HepG2 (cell line): Measurements from ENCODE around the gene SMAP1. TPM values are rescaled to one million over a fixed set of nuclear protein-coding genes. Genes with fewer than 3 reads are reported as not detected.
A peak's percentile ranks its signal among the peaks of the same experiment; 100 is the strongest.

Experiments used
- BHLHE40 ChIP-seq: IDR thresholded peaks from 2 replicates; pipeline ENCODE4 v1.6.1; 2011; ENCODE audit warnings: low read length, improper control_type of control experiment
- ELF4 ChIP-seq: sonication (generic); formaldehyde crosslinking; IDR thresholded peaks from 2 replicates; pipeline ENCODE4 v1.5.0; 2020; ENCODE audit warnings: missing genetic modification reagents, mild to moderate bottlenecking, moderate library complexity, borderline replicate concordance
- TP53 ChIP-seq: sonication (generic); formaldehyde crosslinking; conservative IDR thresholded peaks from 2 replicates; pipeline ENCODE4 v1.4.0; 2020; ENCODE audit warnings: missing genetic modification reagents
- ZFX ChIP-seq: sonication (generic); formaldehyde crosslinking; IDR thresholded peaks from 2 replicates; pipeline ENCODE4 v1.4.0; 2020; ENCODE audit warnings: mild to moderate bottlenecking, low read depth, missing genetic modification reagents, moderate library complexity
- ZNF619 ChIP-seq: sonication (generic); formaldehyde crosslinking; IDR thresholded peaks from 2 replicates; pipeline ENCODE4 v1.4.0; 2020; ENCODE audit warnings: mild to moderate bottlenecking, missing genetic modification reagents
- ZNF747 ChIP-seq: sonication (generic); formaldehyde crosslinking; IDR thresholded peaks from 2 replicates; pipeline ENCODE4 v1.8.1; 2023; ENCODE audit warnings: missing genetic modification reagents, mild to moderate bottlenecking, borderline replicate concordance
- polyA plus RNA-seq, 8 experiments: library from polyadenylated mRNA; depleted of rRNA in 3 of 8; stranded (reverse) in 7 of 8; unstranded in 1 of 8; fragments of >200 nt; fragmentation: Illumina TruSeq in 4 of 8; extraction: Trizol in 4 of 8; gene quantifications; 2 replicates each; pipeline versions ENCODE4 v1.2.1 to v1.2.3, GENCODE V29; 2011 to 2016; ENCODE audit warnings: low read depth in 4 of 8, missing spikeins in 1 of 8, mixed read lengths in 1 of 8; ENCODE audit not compliant: insufficient read depth in 1 of 8
- total RNA-seq, 5 experiments: library from RNA; depleted of rRNA; stranded (reverse); fragments of >200 nt; fragmentation: Illumina TruSeq; extraction: Trizol; gene quantifications; 2 replicates each; pipeline ENCODE4 v1.2.3, GENCODE V29; 2016; ENCODE audit warnings: low read depth in 1 of 5
- TF ChIP-seq, protein P1 (sequence below): sonication (generic); formaldehyde crosslinking; IDR thresholded peaks from 2 replicates; pipeline ENCODE4 v1.4.0; 2020; ENCODE audit warnings: missing genetic modification reagents
- TF ChIP-seq, protein P2 (sequence below): sonication (generic); formaldehyde crosslinking; IDR thresholded peaks from 2 replicates; pipeline ENCODE4 v1.5.0; 2020; ENCODE audit warnings: missing genetic modification reagents
- TF ChIP-seq, protein P3 (sequence below): sonication (generic); formaldehyde crosslinking; IDR thresholded peaks from 2 replicates; pipeline ENCODE4 v1.8.0; 2022; ENCODE audit warnings: missing genetic modification reagents, mild to moderate bottlenecking, inconsistent platforms, borderline replicate concordance
- TF ChIP-seq, protein P4 (sequence below): fragments of 450-650 bp; IDR thresholded peaks from 2 replicates; pipeline ENCODE4 v1.6.1; 2017; ENCODE audit warnings: mild to moderate bottlenecking
- TF ChIP-seq, protein P5 (sequence below): sonication (generic); formaldehyde crosslinking; IDR thresholded peaks from 2 replicates; pipeline ENCODE4 v1.4.0; 2020; ENCODE audit warnings: missing genetic modification reagents, borderline replicate concordance
- TF ChIP-seq, protein P6 (sequence below): sonication (generic); formaldehyde crosslinking; IDR thresholded peaks from 2 replicates; pipeline ENCODE4 v1.4.0; 2020; ENCODE audit warnings: missing genetic modification reagents

The SMAP1 gene
- total and polyA plus RNA-seq, 2 of the 13 experiments (the other 11 are each of a cell fraction or from before 2014, with no cell fraction given): 13.4 to 17.8 TPM

DNA sequence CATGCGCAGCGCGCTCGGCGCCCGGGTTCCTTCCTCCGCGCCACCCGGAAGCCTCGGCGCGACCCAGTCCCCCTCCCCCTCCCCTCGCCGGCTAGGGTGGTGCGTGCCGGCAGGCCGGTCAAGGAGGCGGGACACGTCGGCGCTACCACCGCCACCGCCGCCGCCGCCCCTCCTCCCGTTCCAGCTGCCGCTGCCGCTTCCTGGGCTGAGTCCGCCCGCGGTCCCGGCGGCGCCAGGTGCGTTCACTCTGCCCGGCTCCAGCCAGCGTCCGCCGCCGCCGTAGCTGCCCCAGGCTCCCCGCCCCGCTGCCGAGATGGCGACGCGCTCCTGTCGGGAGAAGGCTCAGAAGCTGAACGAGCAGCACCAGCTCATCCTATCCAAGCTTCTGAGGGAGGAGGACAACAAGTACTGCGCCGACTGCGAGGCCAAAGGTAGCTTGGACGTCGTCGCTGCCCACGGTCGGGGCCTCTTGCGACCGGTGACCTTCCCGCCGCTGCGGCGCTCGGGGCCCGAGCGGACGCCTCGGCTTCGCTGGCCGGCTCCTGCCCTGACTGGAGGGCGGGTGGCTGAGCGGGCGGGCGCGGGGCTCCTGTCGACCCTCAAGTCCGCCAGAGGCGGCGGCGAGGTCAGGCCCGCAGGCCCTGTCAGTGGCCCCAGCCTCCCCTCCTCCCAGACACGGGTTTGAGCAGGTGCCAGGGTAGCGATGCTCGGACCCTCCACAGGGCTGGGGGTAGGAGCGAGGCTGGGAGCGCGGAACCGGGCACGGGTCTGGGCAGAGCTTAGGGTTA is at the start of gene SMAP1 (continued):
- TF ChIP-seq BHLHE40 (peak; percentile 4; the same call in 1 of the 2 replicates), ZNF619 (CRISPR knock-in tag) (peak; percentile 79; the same call in 1 of the 2 replicates), ZNF747 (CRISPR knock-in tag) (no peak), ELF4 (no peak), TP53 (CRISPR knock-in tag) (no peak), ZFX (peak; percentile 92)
- TF ChIP-seq, protein P1, sequence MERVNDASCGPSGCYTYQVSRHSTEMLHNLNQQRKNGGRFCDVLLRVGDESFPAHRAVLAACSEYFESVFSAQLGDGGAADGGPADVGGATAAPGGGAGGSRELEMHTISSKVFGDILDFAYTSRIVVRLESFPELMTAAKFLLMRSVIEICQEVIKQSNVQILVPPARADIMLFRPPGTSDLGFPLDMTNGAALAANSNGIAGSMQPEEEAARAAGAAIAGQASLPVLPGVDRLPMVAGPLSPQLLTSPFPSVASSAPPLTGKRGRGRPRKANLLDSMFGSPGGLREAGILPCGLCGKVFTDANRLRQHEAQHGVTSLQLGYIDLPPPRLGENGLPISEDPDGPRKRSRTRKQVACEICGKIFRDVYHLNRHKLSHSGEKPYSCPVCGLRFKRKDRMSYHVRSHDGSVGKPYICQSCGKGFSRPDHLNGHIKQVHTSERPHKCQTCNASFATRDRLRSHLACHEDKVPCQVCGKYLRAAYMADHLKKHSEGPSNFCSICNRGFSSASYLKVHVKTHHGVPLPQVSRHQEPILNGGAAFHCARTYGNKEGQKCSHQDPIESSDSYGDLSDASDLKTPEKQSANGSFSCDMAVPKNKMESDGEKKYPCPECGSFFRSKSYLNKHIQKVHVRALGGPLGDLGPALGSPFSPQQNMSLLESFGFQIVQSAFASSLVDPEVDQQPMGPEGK (CRISPR knock-in tag): peak; percentile 52; the same call in 1 of the 2 replicates
- TF ChIP-seq, protein P2, sequence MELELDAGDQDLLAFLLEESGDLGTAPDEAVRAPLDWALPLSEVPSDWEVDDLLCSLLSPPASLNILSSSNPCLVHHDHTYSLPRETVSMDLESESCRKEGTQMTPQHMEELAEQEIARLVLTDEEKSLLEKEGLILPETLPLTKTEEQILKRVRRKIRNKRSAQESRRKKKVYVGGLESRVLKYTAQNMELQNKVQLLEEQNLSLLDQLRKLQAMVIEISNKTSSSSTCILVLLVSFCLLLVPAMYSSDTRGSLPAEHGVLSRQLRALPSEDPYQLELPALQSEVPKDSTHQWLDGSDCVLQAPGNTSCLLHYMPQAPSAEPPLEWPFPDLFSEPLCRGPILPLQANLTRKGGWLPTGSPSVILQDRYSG (CRISPR knock-in tag): no peak
- TF ChIP-seq, protein P3, sequence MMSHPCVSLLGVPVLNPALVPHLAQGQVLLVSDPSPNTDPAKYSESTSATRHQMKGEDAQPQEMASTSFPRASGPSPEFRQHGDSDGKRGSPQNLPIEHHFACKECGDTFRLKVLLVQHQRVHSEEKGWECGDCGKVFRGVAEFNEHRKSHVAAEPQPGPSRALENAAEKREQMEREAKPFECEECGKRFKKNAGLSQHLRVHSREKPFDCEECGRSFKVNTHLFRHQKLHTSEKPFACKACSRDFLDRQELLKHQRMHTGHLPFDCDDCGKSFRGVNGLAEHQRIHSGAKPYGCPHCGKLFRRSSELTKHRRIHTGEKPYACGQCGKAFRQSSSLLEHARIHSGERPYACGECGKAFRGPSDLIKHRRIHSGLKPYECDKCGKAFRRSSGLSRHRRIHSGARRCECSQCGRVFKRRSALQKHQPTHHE (CRISPR knock-in tag): 0 out of 2 replicates have a peak, but pooled peaks have one; percentile 28
- TF ChIP-seq, protein P4, sequence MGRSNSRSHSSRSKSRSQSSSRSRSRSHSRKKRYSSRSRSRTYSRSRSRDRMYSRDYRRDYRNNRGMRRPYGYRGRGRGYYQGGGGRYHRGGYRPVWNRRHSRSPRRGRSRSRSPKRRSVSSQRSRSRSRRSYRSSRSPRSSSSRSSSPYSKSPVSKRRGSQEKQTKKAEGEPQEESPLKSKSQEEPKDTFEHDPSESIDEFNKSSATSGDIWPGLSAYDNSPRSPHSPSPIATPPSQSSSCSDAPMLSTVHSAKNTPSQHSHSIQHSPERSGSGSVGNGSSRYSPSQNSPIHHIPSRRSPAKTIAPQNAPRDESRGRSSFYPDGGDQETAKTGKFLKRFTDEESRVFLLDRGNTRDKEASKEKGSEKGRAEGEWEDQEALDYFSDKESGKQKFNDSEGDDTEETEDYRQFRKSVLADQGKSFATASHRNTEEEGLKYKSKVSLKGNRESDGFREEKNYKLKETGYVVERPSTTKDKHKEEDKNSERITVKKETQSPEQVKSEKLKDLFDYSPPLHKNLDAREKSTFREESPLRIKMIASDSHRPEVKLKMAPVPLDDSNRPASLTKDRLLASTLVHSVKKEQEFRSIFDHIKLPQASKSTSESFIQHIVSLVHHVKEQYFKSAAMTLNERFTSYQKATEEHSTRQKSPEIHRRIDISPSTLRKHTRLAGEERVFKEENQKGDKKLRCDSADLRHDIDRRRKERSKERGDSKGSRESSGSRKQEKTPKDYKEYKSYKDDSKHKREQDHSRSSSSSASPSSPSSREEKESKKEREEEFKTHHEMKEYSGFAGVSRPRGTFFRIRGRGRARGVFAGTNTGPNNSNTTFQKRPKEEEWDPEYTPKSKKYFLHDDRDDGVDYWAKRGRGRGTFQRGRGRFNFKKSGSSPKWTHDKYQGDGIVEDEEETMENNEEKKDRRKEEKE: no peak
- TF ChIP-seq, protein P5, sequence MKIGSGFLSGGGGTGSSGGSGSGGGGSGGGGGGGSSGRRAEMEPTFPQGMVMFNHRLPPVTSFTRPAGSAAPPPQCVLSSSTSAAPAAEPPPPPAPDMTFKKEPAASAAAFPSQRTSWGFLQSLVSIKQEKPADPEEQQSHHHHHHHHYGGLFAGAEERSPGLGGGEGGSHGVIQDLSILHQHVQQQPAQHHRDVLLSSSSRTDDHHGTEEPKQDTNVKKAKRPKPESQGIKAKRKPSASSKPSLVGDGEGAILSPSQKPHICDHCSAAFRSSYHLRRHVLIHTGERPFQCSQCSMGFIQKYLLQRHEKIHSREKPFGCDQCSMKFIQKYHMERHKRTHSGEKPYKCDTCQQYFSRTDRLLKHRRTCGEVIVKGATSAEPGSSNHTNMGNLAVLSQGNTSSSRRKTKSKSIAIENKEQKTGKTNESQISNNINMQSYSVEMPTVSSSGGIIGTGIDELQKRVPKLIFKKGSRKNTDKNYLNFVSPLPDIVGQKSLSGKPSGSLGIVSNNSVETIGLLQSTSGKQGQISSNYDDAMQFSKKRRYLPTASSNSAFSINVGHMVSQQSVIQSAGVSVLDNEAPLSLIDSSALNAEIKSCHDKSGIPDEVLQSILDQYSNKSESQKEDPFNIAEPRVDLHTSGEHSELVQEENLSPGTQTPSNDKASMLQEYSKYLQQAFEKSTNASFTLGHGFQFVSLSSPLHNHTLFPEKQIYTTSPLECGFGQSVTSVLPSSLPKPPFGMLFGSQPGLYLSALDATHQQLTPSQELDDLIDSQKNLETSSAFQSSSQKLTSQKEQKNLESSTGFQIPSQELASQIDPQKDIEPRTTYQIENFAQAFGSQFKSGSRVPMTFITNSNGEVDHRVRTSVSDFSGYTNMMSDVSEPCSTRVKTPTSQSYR (CRISPR knock-in tag): peak; percentile 90; the same call in 1 of the 2 replicates
- TF ChIP-seq, protein P6, sequence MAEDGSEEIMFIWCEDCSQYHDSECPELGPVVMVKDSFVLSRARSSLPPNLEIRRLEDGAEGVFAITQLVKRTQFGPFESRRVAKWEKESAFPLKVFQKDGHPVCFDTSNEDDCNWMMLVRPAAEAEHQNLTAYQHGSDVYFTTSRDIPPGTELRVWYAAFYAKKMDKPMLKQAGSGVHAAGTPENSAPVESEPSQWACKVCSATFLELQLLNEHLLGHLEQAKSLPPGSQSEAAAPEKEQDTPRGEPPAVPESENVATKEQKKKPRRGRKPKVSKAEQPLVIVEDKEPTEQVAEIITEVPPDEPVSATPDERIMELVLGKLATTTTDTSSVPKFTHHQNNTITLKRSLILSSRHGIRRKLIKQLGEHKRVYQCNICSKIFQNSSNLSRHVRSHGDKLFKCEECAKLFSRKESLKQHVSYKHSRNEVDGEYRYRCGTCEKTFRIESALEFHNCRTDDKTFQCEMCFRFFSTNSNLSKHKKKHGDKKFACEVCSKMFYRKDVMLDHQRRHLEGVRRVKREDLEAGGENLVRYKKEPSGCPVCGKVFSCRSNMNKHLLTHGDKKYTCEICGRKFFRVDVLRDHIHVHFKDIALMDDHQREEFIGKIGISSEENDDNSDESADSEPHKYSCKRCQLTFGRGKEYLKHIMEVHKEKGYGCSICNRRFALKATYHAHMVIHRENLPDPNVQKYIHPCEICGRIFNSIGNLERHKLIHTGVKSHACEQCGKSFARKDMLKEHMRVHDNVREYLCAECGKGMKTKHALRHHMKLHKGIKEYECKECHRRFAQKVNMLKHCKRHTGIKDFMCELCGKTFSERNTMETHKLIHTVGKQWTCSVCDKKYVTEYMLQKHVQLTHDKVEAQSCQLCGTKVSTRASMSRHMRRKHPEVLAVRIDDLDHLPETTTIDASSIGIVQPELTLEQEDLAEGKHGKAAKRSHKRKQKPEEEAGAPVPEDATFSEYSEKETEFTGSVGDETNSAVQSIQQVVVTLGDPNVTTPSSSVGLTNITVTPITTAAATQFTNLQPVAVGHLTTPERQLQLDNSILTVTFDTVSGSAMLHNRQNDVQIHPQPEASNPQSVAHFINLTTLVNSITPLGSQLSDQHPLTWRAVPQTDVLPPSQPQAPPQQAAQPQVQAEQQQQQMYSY (CRISPR knock-in tag): no peak
